ENCODE measurements around the gene PLXNA2. TPM values are rescaled to one million over a fixed set of nuclear protein-coding genes. Genes with fewer than 3 reads are reported as not detected.

The PLXNA2 gene
- total and polyA plus RNA-seq, 2 of the 13 experiments (the other 11 are each of a cell fraction or from before 2014, with no cell fraction given): 1.1 to 2.1 TPM

DNA sequence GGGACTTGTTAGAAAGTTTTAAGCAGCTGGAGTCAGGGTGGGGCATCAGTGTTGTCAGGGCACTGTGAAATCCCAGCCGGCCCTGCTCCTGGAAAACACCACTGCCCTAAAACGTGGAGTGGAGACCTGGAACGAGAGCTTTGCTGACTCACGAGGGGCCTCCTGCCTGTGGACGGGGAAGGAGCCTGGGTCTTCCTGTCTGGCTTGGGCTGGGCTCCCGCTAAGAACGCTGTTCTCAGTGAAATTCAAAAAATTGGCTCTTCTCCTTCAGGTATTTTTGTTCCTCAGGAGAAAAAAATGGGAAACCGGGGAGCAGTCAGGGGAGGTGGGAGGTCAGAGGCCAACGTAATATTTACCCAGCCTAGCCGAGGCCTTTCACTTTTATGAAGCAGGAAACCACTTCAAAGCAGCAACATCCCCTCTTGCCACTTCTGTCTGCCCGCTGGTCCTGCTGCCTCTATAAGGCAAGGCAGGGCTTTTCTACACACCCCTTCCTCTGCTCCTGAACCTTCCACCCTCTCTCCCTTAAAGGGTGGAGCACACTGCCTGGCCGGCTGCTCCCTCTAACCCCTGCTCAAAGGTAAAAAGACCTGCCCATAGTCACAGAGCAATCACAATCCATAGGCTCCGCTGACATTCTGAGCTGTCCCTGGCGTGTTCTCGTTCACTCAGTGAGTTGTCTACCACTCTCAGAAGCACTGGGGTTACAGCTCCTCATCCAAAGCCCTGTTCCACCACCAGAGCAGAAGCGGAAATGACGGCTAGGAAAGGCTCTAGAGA, 8.0 kb downstream of the PLXNA2 start (continued):
- TF ChIP-seq PAXIP1 (CRISPR knock-in tag; conservative IDR thresholded peaks at IDR 0.05) (peak; percentile 74), FOXO4 (CRISPR knock-in tag; conservative IDR thresholded peaks at IDR 0.05) (no peak), ELF4 (CRISPR knock-in tag; IDR thresholded peaks at IDR 0.05; ENCODE audit: borderline replicate concordance) (no peak), CCAR2 (optimal IDR thresholded peaks at IDR 0.05; ENCODE audit: low read depth, low read length) (peak; percentile 59), ZFP41 (CRISPR knock-in tag; IDR thresholded peaks at IDR 0.05; ENCODE audit: borderline replicate concordance) (no peak), ZNF569 (CRISPR knock-in tag; IDR thresholded peaks at IDR 0.05; ENCODE audit: borderline replicate concordance) (no peak), ZNF431 (CRISPR knock-in tag; IDR thresholded peaks at IDR 0.05; ENCODE audit: borderline replicate concordance, low read depth) (no peak), CENPX (CRISPR knock-in tag; IDR thresholded peaks at IDR 0.05) (no peak), FOXA3 (CRISPR knock-in tag; IDR thresholded peaks at IDR 0.05) (peak; percentile 60; the same call in 1 of the 2 replicates), NFIB (CRISPR knock-in tag; IDR thresholded peaks at IDR 0.05; ENCODE audit: borderline replicate concordance) (no peak), SNAI1 (CRISPR knock-in tag; IDR thresholded peaks at IDR 0.05; ENCODE audit: borderline replicate concordance) (no peak)
- TF ChIP-seq, protein P1, sequence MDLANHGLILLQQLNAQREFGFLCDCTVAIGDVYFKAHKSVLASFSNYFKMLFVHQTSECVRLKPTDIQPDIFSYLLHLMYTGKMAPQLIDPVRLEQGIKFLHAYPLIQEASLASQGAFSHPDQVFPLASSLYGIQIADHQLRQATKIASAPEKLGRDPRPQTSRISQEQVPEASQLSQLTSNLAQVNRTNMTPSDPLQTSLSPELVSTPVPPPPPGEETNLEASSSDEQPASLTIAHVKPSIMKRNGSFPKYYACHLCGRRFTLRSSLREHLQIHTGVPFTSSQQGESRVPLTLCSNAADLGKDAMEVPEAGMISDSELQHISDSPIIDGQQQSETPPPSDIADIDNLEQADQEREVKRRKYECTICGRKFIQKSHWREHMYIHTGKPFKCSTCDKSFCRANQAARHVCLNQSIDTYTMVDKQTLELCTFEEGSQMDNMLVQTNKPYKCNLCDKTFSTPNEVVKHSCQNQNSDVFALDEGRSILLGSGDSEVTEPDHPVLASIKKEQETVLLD (CRISPR knock-in tag; IDR thresholded peaks at IDR 0.05; ENCODE audit: low read depth): no peak
- TF ChIP-seq, protein P2, sequence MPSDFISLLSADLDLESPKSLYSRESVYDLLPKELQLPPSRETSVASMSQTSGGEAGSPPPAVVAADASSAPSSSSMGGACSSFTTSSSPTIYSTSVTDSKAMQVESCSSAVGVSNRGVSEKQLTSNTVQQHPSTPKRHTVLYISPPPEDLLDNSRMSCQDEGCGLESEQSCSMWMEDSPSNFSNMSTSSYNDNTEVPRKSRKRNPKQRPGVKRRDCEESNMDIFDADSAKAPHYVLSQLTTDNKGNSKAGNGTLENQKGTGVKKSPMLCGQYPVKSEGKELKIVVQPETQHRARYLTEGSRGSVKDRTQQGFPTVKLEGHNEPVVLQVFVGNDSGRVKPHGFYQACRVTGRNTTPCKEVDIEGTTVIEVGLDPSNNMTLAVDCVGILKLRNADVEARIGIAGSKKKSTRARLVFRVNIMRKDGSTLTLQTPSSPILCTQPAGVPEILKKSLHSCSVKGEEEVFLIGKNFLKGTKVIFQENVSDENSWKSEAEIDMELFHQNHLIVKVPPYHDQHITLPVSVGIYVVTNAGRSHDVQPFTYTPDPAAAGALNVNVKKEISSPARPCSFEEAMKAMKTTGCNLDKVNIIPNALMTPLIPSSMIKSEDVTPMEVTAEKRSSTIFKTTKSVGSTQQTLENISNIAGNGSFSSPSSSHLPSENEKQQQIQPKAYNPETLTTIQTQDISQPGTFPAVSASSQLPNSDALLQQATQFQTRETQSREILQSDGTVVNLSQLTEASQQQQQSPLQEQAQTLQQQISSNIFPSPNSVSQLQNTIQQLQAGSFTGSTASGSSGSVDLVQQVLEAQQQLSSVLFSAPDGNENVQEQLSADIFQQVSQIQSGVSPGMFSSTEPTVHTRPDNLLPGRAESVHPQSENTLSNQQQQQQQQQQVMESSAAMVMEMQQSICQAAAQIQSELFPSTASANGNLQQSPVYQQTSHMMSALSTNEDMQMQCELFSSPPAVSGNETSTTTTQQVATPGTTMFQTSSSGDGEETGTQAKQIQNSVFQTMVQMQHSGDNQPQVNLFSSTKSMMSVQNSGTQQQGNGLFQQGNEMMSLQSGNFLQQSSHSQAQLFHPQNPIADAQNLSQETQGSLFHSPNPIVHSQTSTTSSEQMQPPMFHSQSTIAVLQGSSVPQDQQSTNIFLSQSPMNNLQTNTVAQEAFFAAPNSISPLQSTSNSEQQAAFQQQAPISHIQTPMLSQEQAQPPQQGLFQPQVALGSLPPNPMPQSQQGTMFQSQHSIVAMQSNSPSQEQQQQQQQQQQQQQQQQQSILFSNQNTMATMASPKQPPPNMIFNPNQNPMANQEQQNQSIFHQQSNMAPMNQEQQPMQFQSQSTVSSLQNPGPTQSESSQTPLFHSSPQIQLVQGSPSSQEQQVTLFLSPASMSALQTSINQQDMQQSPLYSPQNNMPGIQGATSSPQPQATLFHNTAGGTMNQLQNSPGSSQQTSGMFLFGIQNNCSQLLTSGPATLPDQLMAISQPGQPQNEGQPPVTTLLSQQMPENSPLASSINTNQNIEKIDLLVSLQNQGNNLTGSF (CRISPR knock-in tag; IDR thresholded peaks at IDR 0.05): no peak
- TF ChIP-seq, protein P3, sequence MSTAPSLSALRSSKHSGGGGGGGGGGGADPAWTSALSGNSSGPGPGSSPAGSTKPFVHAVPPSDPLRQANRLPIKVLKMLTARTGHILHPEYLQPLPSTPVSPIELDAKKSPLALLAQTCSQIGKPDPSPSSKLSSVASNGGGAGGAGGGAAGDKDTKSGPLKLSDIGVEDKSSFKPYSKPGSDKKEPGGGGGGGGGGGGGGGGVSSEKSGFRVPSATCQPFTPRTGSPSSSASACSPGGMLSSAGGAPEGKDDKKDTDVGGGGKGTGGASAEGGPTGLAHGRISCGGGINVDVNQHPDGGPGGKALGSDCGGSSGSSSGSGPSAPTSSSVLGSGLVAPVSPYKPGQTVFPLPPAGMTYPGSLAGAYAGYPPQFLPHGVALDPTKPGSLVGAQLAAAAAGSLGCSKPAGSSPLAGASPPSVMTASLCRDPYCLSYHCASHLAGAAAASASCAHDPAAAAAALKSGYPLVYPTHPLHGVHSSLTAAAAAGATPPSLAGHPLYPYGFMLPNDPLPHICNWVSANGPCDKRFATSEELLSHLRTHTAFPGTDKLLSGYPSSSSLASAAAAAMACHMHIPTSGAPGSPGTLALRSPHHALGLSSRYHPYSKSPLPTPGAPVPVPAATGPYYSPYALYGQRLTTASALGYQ (CRISPR knock-in tag; IDR thresholded peaks at IDR 0.05): peak; percentile 65; the same call in 1 of the 2 replicates

Data from HepG2 (cell line).